ENCODE measurements around the gene GALM. TPM values are rescaled to one million over a fixed set of nuclear protein-coding genes. Genes with fewer than 3 reads are reported as not detected.

The GALM gene
- total and polyA plus RNA-seq, 2 of the 13 experiments (the other 11 are each of a cell fraction or from before 2014, with no cell fraction given), result 65.5 to 90.0 TPM

- no peak for TF ChIP-seq RFX3 (CRISPR knock-in tag; IDR thresholded peaks at IDR 0.05)
- TF ChIP-seq ATF7 (IDR thresholded peaks at IDR 0.05), result peak; percentile 82
- no peak for TF ChIP-seq ATF7 (CRISPR knock-in tag; IDR thresholded peaks at IDR 0.05)
- peak; percentile 53; the same call in 1 of the 2 replicates for TF ChIP-seq ZNF563 (CRISPR knock-in tag; IDR thresholded peaks at IDR 0.05)
- 0 out of 2 replicates have a peak, but pooled peaks have one; percentile 18 for TF ChIP-seq GFI1 (CRISPR knock-in tag; IDR thresholded peaks at IDR 0.05; ENCODE audit: borderline replicate concordance)
- TF ChIP-seq ZSCAN31 (CRISPR knock-in tag; IDR thresholded peaks at IDR 0.05; ENCODE audit: low read depth), result 0 out of 2 replicates have a peak, but pooled peaks have one; percentile 21
- TF ChIP-seq ARID5B (CRISPR knock-in tag; IDR thresholded peaks at IDR 0.05), result peak; percentile 22; the same call in 1 of the 2 replicates
- TF ChIP-seq FOSL2 (CRISPR knock-in tag; IDR thresholded peaks at IDR 0.05), result 0 out of 2 replicates have a peak, but pooled peaks have one; percentile 27
- peak in 1 of 2 experiments; percentile 47; a peak in 1 of 4 replicates for TF ChIP-seq NR2F1 (CRISPR knock-in tag; IDR thresholded peaks at IDR 0.05)
- peak; percentile 37; the same call in 1 of the 2 replicates for TF ChIP-seq RARA (CRISPR knock-in tag; IDR thresholded peaks at IDR 0.05)
- no peak for TF ChIP-seq SUZ12 (IDR thresholded peaks at IDR 0.05; ENCODE audit: low read depth, low read length)
- no peak for TF ChIP-seq ARID3A (IDR thresholded peaks at IDR 0.05; ENCODE audit: low read depth, low read length)
- no peak for TF ChIP-seq SSRP1 (CRISPR knock-in tag; IDR thresholded peaks at IDR 0.05)
- TF ChIP-seq ZNF615 (CRISPR knock-in tag; IDR thresholded peaks at IDR 0.05; ENCODE audit: borderline replicate concordance), result peak; percentile 52; the same call in 1 of the 2 replicates
- 0 out of 2 replicates have a peak, but pooled peaks have one; percentile 22 for TF ChIP-seq ERF (CRISPR knock-in tag; IDR thresholded peaks at IDR 0.05)
- TF ChIP-seq ZZZ3 (CRISPR knock-in tag; IDR thresholded peaks at IDR 0.05; ENCODE audit: borderline replicate concordance), result no peak
- no peak for TF ChIP-seq RERE (CRISPR knock-in tag; IDR thresholded peaks at IDR 0.05; ENCODE audit: low read depth)
- no peak for TF ChIP-seq SNAI1 (CRISPR knock-in tag; IDR thresholded peaks at IDR 0.05; ENCODE audit: borderline replicate concordance)
- TF ChIP-seq ONECUT2 (CRISPR knock-in tag; IDR thresholded peaks at IDR 0.05), result peak; percentile 83
- TF ChIP-seq ZNF282 (IDR thresholded peaks at IDR 0.05; ENCODE audit: partially characterized antibody), result no peak
Measured at GRCh38 chr2:38733300-38733971, 67.5 kb downstream of the GALM start (continued).

All from HepG2 (cell line).